SK-N-SH treated with all-trans-retinoic acid at 6 μM for 48 hours (cell line): ENCODE data around the gene RAPGEF5.

Source experiments
- CSDC2 ChIP-seq: fragments of 250-450 bp; sonication (Bioruptor Pico); IDR thresholded peaks from 2 replicates; pipeline ENCODE4 v1.5.0; 2020; ENCODE audit warnings: mild to moderate bottlenecking, moderate library complexity
- ISL1 ChIP-seq: fragments of 250-450 bp; sonication (Bioruptor Pico); IDR thresholded peaks from 2 replicates; pipeline ENCODE4 v2.1.2; 2022; ENCODE audit warnings: mild to moderate bottlenecking, moderate library complexity
- TF ChIP-seq, protein P1 (sequence below): fragments of 250-450 bp; sonication (Bioruptor Pico); IDR thresholded peaks from 2 replicates; pipeline ENCODE4 v1.8.0; 2021; ENCODE audit warnings: low read depth, mild to moderate bottlenecking, moderate library complexity, borderline replicate concordance

DNA sequence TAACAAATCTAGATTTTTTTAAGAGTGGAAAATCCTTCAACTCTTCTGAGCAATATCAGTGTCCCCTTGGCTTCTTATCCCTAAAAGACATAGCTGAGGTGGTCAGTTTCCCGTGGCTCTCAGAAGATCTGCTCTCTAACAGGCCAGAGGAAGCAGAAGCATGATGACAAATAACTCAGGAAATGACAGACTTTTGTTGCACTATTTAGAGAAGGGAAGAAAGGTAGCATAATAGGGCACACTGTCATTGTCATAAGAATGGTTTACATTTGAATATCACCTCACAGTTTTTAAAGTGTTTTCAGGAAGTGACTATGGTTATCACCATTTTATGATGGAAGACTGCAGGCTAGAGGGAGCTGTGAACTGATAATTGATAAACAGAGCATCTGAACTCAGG is 33.6 kb upstream of the RAPGEF5 start:
- TF ChIP-seq, protein P1, sequence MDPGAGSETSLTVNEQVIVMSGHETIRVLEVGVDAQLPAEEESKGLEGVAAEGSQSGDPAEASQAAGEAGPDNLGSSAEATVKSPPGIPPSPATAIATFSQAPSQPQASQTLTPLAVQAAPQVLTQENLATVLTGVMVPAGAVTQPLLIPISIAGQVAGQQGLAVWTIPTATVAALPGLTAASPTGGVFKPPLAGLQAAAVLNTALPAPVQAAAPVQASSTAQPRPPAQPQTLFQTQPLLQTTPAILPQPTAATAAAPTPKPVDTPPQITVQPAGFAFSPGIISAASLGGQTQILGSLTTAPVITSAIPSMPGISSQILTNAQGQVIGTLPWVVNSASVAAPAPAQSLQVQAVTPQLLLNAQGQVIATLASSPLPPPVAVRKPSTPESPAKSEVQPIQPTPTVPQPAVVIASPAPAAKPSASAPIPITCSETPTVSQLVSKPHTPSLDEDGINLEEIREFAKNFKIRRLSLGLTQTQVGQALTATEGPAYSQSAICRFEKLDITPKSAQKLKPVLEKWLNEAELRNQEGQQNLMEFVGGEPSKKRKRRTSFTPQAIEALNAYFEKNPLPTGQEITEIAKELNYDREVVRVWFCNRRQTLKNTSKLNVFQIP (CRISPR knock-in tag), result no peak
- TF ChIP-seq CSDC2 (CRISPR knock-in tag) (no peak), ISL1 (no peak)
